MCF 10A (cell line): ENCODE measurements around the gene CACNA2D3. TPM values are rescaled to one million over a fixed set of nuclear protein-coding genes. Genes with fewer than 3 reads are reported as not detected.

Experiments used
- BruUV-seq: library from RNA; stranded (reverse); fragments of 400-500 nt; replicated peaks from 2 replicates; lab custom pipeline; 2021; lab: Mats Ljungman, UMichigan
- CTCF ChIA-PET: fragments of 300-600 bp; sonication (Branson Sonifier 250); formaldehyde crosslinking; extraction: SDS; loops from one replicate; lab custom pipeline; 2021; ENCODE audit warnings: antibody characterized with exemption, inconsistent platforms; lab: Yijun Ruan, JAX
- POLR2A ChIA-PET: fragments of 300-600, 350-650 bp; sonication (Branson Sonifier 250); formaldehyde crosslinking; extraction: SDS; loops from one replicate; lab custom pipeline; 2020; ENCODE audit warnings: antibody characterized with exemption, inconsistent platforms; lab: Yijun Ruan, JAX
- DNase-seq: peaks from one replicate; pipeline ENCODE4 v3.0.0-alpha.2; 2018; ENCODE audit not compliant: unreplicated experiment
- H3K27ac Mint-ChIP-seq: one replicate; pipeline ENCODE4 v1.8.0; 2022; ENCODE audit warnings: mild to moderate bottlenecking, low read depth, mixed read lengths; ENCODE audit not compliant: unreplicated experiment
- H3K27me3 Mint-ChIP-seq: one replicate; pipeline ENCODE4 v1.8.0; 2022; ENCODE audit warnings: mixed read lengths; ENCODE audit not compliant: insufficient read depth, unreplicated experiment
- H3K36me3 Mint-ChIP-seq: one replicate; pipeline ENCODE4 v1.8.0; 2022; ENCODE audit warnings: mild to moderate bottlenecking, moderate library complexity, mixed read lengths; ENCODE audit not compliant: insufficient read depth, unreplicated experiment
- H3K4me1 Mint-ChIP-seq: one replicate; pipeline ENCODE4 v1.8.0; 2022; ENCODE audit warnings: mixed read lengths; ENCODE audit not compliant: insufficient read depth, unreplicated experiment
- H3K4me3 Mint-ChIP-seq: one replicate; pipeline ENCODE4 v1.8.0; 2022; ENCODE audit warnings: mild to moderate bottlenecking, moderate library complexity, mixed read lengths; ENCODE audit not compliant: unreplicated experiment
- H3K9me3 Mint-ChIP-seq: one replicate; pipeline ENCODE4 v1.8.0; 2022; ENCODE audit warnings: mixed read lengths; ENCODE audit not compliant: unreplicated experiment
- CTCF ChIP-seq: fragments of 200-600 bp; IDR thresholded peaks from one replicate; pipeline ENCODE4 v1.8.0; 2022; ENCODE audit warnings: antibody characterized with exemption, mild to moderate bottlenecking; ENCODE audit not compliant: unreplicated experiment
- intact Hi-C: fragments of 100-400 bp; cut with micrococcal nuclease; formaldehyde crosslinking; loops from 2 replicates; pipeline ENCODE4 v1.14.1; 2022
- total RNA-seq: library from RNA; stranded (reverse); gene quantifications from 2 replicates; pipeline ENCODE4 v1.2.3, GENCODE V29; 2022

CACNA2D3 gene
- total RNA-seq, 1 experiment from 2014 or later = 2.3 TPM

DNA sequence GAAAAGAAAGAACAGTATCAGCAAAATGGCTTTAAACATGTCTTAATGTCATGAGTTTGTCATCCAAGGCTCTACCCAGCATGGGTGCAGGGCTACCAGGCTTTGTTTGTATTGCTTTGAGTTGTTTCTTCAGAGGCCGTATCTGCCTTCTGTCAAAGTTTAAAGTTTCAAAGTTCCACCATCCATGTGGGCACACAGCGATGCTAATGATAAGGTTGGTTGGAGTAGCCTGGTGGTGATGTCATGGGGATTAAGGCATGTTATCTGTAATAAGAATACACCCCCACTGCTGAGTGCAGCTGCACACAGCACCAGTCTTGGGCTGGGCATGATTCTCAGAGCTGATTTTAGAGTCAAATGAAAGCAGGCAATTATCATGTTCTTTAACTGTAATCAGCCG, 877.5 kb downstream of the CACNA2D3 start:
- Mint-ChIP-seq H3K4me3 (no peak overlapping the region), H3K27ac (peak overlapping the region; percentile 31), H3K4me1 (peaks cover 14% of the 10 kb centered on the region), H3K36me3 (peaks cover 9% of the 10 kb centered on the region), H3K27me3 (no peaks in the 10 kb centered on the region), H3K9me3 (no peaks in the 10 kb centered on the region)
- DNase-seq = no peak
- ChIA-PET POLR2A (interaction anchor here (0.7 to 1.2 kb wide), 3 partner anchors 10 to 108 kb away, joined by 3 to 5 read pairs (median 4); no protein-coding TSS in a partner anchor), CTCF (interaction anchor here (0.6 to 2.2 kb wide), 17 partner anchors 7 to 486 kb away, joined by 3 to 7 read pairs (median 3); no protein-coding TSS in a partner anchor)
- intact Hi-C loops = loop anchor here (5.0 kb wide), 2 partner anchors 48 to 128 kb away; no protein-coding TSS in a partner anchor
- no peak for TF ChIP-seq CTCF
- no TSS peak for BruUV-seq

- intact Hi-C loops = no loop called here
- Mint-ChIP-seq H3K27me3 (no peaks in the 10 kb centered on the region), H3K27ac (no peak overlapping the region), H3K4me1 (peaks cover 14% of the 10 kb centered on the region), H3K36me3 (peaks cover 10% of the 10 kb centered on the region), H3K9me3 (no peaks in the 10 kb centered on the region), H3K4me3 (no peak overlapping the region)
- ChIA-PET POLR2A (interaction anchor here (0.8 to 1.0 kb wide), 2 partner anchors 11 to 109 kb away, joined by 3 read pairs; no protein-coding TSS in a partner anchor), CTCF (interaction anchor here (0.5 to 2.2 kb wide), 9 partner anchors 9 to 364 kb away, joined by 3 to 7 read pairs (median 4); no protein-coding TSS in a partner anchor)
- DNase-seq = peak; percentile 74
- no peak for TF ChIP-seq CTCF
- no TSS peak for BruUV-seq
These were observed 878.2 kb downstream of the CACNA2D3 start for GRCh38 chr3:55000546-55000945.

GRCh38 chr3:55000953-55001352, 878.6 kb downstream of the CACNA2D3 start:
- Mint-ChIP-seq H3K27me3 (no peaks in the 10 kb centered on the region), H3K4me3 (no peak overlapping the region), H3K4me1 (peaks cover 14% of the 10 kb centered on the region), H3K36me3 (peaks cover 14% of the 10 kb centered on the region), H3K27ac (no peak overlapping the region), H3K9me3 (no peaks in the 10 kb centered on the region)
- TF ChIP-seq CTCF = no peak
- POLR2A ChIA-PET = interaction anchor here (0.8 to 1.0 kb wide), 2 partner anchors 12 to 109 kb away, joined by 3 read pairs; no protein-coding TSS in a partner anchor
- no TSS peak for BruUV-seq
- intact Hi-C loops = no loop called here
- DNase-seq = no peak
- CTCF ChIA-PET = interaction anchor here (0.5 to 1.2 kb wide), 6 partner anchors 17 to 364 kb away, joined by 3 to 6 read pairs (median 4); no protein-coding TSS in a partner anchor

GRCh38 chr3:55002416-55002930, 880.1 kb downstream of the CACNA2D3 start:
- Mint-ChIP-seq H3K27me3 (no peaks in the 10 kb centered on the region), H3K27ac (no peak overlapping the region), H3K9me3 (no peaks in the 10 kb centered on the region), H3K36me3 (peaks cover 15% of the 10 kb centered on the region), H3K4me1 (peaks cover 14% of the 10 kb centered on the region), H3K4me3 (no peak overlapping the region)
- TF ChIP-seq CTCF = no peak
- CTCF ChIA-PET = no interaction called here
- no TSS peak for BruUV-seq
- DNase-seq = no peak
- POLR2A ChIA-PET = interaction anchor here (0.6 kb wide), 1 partner anchor 59 kb away, joined by 3 read pairs; no protein-coding TSS in a partner anchor
- intact Hi-C loops = no loop called here
